Activated CD8-positive, alpha-beta T cell treated with anti-CD3 and anti-CD28 coated beads, Interleukin-2, amount 10 ng/mL, durations not matched to agents 7 days and 5 days (primary cell): ENCODE results near the gene GORASP1. TPM values are rescaled to one million over a fixed set of nuclear protein-coding genes. Genes with fewer than 3 reads are reported as not detected.

Source experiments
- ATAC-seq: fragments of 150-1000 bp; cut with Tn5 transposase; one replicate; pipeline ENCODE4 v1.10.0; 2021; ENCODE audit warnings: moderate library complexity
- CTCF ChIA-PET: fragments of 350-600 bp; sonication (Branson Sonifier 250); formaldehyde crosslinking; loops from one replicate; lab custom pipeline; 2021; ENCODE audit warnings: antibody characterized with exemption; lab: Charles Lee
- POLR2A ChIA-PET: fragments of 350-600 bp; sonication (Branson Sonifier 250); formaldehyde crosslinking; loops from one replicate; lab custom pipeline; 2021; ENCODE audit warnings: antibody characterized with exemption; lab: Charles Lee
- DNase-seq: peaks from one replicate; pipeline ENCODE4 v3.0.0-alpha.2; 2020
- H3K27ac Mint-ChIP-seq: one replicate; pipeline ENCODE4 v1.8.0; 2021; ENCODE audit warnings: mild to moderate bottlenecking, mixed read lengths
- H3K27me3 Mint-ChIP-seq: one replicate; pipeline ENCODE4 v1.8.0; 2021; ENCODE audit warnings: low read depth, mixed read lengths
- H3K36me3 Mint-ChIP-seq: one replicate; pipeline ENCODE4 v1.8.0; 2021; ENCODE audit warnings: low read depth, mixed read lengths
- H3K4me1 Mint-ChIP-seq: one replicate; pipeline ENCODE4 v1.8.0; 2021; ENCODE audit warnings: low read depth, mixed read lengths
- H3K4me3 Mint-ChIP-seq: one replicate; pipeline ENCODE4 v1.8.0; 2021; ENCODE audit warnings: mild to moderate bottlenecking, mixed read lengths
- H3K9me3 Mint-ChIP-seq: one replicate; pipeline ENCODE4 v1.8.0; 2022; ENCODE audit warnings: mixed read lengths; ENCODE audit not compliant: insufficient read depth
- total RNA-seq, 2 experiments: library from RNA; stranded (reverse); gene quantifications; one replicate each; pipeline ENCODE4 v1.2.3, GENCODE V29; 2021

GORASP1 gene
- total RNA-seq, 2 experiments from 2014 or later, result 10.8 to 11.0 TPM

- POLR2A ChIA-PET, result interaction anchor here (0.6 to 2.2 kb wide), 13 partner anchors 8 to 115 kb away, joined by 3 to 6 read pairs (median 3); partner anchors contain the start of genes GORASP1, TTC21A and WDR48
- peak overlapping the region; percentile 99 for H3K27ac Mint-ChIP-seq
- H3K36me3 Mint-ChIP-seq, result peaks cover 51% of the 10 kb centered on the region
- H3K4me3 Mint-ChIP-seq, result peak overlapping the region; percentile 79
- ATAC-seq (peak; percentile 7), DNase-seq (peak; percentile 76)
- peaks cover 78% of the 10 kb centered on the region for H3K4me1 Mint-ChIP-seq
- H3K27me3 Mint-ChIP-seq, result no peaks in the 10 kb centered on the region
- CTCF ChIA-PET, result interaction anchor here (0.7 to 3.0 kb wide), 7 partner anchors 10 to 141 kb away, joined by 3 to 11 read pairs (median 4); partner anchors contain the start of genes GORASP1 and TTC21A
- no peaks in the 10 kb centered on the region for H3K9me3 Mint-ChIP-seq
These were observed 40.4 kb upstream of the GORASP1 start for GRCh38 chr3:39147711-39148434.

- H3K36me3 Mint-ChIP-seq, result peaks cover 52% of the 10 kb centered on the region
- ATAC-seq, result peak; percentile 48
- POLR2A ChIA-PET, result interaction anchor here (0.6 to 2.2 kb wide), 13 partner anchors 8 to 116 kb away, joined by 3 to 6 read pairs (median 3); partner anchors contain the start of genes GORASP1 and TTC21A
These were observed 39.5 kb upstream of the GORASP1 start for GRCh38 chr3:39146611-39147591.

GRCh38 chr3:39146083-39146501 lies 38.7 kb upstream of the GORASP1 start:
- no peak overlapping the region for H3K4me3 Mint-ChIP-seq

More at GRCh38 chr3:39146611-39147591, 39.5 kb upstream of the GORASP1 start:
- DNase-seq, result peak; percentile 77
- CTCF ChIA-PET, result interaction anchor here (0.7 to 2.4 kb wide), 7 partner anchors 11 to 145 kb away, joined by 3 to 11 read pairs (median 5); partner anchors contain the start of genes GORASP1 and TTC21A
- H3K27me3 Mint-ChIP-seq, result no peaks in the 10 kb centered on the region
- no peaks in the 10 kb centered on the region for H3K9me3 Mint-ChIP-seq
- H3K4me3 Mint-ChIP-seq, result peak overlapping the region; percentile 79
- H3K27ac Mint-ChIP-seq, result peak overlapping the region; percentile 99
- H3K4me1 Mint-ChIP-seq, result peaks cover 74% of the 10 kb centered on the region

GRCh38 chr3:39144748-39145380 lies 37.4 kb upstream of the GORASP1 start:
- Mint-ChIP-seq H3K9me3 (no peaks in the 10 kb centered on the region), H3K27ac (peak overlapping the region; percentile 29)

More at GRCh38 chr3:39146083-39146501, 38.7 kb upstream of the GORASP1 start:
- Mint-ChIP-seq H3K27me3 (no peaks in the 10 kb centered on the region), H3K36me3 (peaks cover 57% of the 10 kb centered on the region), H3K9me3 (no peaks in the 10 kb centered on the region), H3K4me1 (peaks cover 69% of the 10 kb centered on the region), H3K27ac (peak overlapping the region; percentile 99)
- POLR2A ChIA-PET, result interaction anchor here (0.7 to 2.2 kb wide), 2 partner anchors 32 to 36 kb away, joined by 3 to 6 read pairs; no protein-coding TSS in a partner anchor
- CTCF ChIA-PET, result interaction anchor here (0.7 to 2.4 kb wide), 4 partner anchors 18 to 146 kb away, joined by 3 to 11 read pairs (median 6); no protein-coding TSS in a partner anchor
- DNase-seq (no peak), ATAC-seq (no peak)

GRCh38 chr3:39144095-39144747 lies 36.8 kb upstream of the GORASP1 start:
- no peaks in the 10 kb centered on the region for H3K9me3 Mint-ChIP-seq
- H3K27me3 Mint-ChIP-seq, result no peaks in the 10 kb centered on the region
- H3K4me3 Mint-ChIP-seq, result no peak overlapping the region
- DNase-seq, result no peak
- CTCF ChIA-PET, result interaction anchor here (1.1 kb wide), 1 partner anchor 36 kb away, joined by 3 read pairs; the partner anchor contains the start of genes GORASP1 and TTC21A
- peaks cover 50% of the 10 kb centered on the region for H3K4me1 Mint-ChIP-seq
- peak overlapping the region; percentile 29 for H3K27ac Mint-ChIP-seq
- POLR2A ChIA-PET, result interaction anchor here (1.0 kb wide), 1 partner anchor 16 kb away, joined by 3 read pairs; no protein-coding TSS in a partner anchor
- ATAC-seq, result no peak
- H3K36me3 Mint-ChIP-seq, result peaks cover 63% of the 10 kb centered on the region

More at GRCh38 chr3:39144748-39145380, 37.4 kb upstream of the GORASP1 start:
- Mint-ChIP-seq H3K36me3 (peaks cover 62% of the 10 kb centered on the region), H3K4me1 (peaks cover 56% of the 10 kb centered on the region), H3K4me3 (no peak overlapping the region), H3K27me3 (no peaks in the 10 kb centered on the region)
- DNase-seq (no peak), ATAC-seq (no peak)
- ChIA-PET POLR2A (no interaction called here), CTCF (interaction anchor here (1.8 kb wide), 1 partner anchor 147 kb away, joined by 7 read pairs; no protein-coding TSS in a partner anchor)

- Mint-ChIP-seq H3K36me3 (peaks cover 61% of the 10 kb centered on the region), H3K9me3 (no peaks in the 10 kb centered on the region), H3K4me3 (no peak overlapping the region), H3K27me3 (no peaks in the 10 kb centered on the region), H3K4me1 (peaks cover 40% of the 10 kb centered on the region), H3K27ac (no peak overlapping the region)
- ChIA-PET POLR2A (interaction anchor here (1.0 kb wide), 1 partner anchor 15 kb away, joined by 3 read pairs; no protein-coding TSS in a partner anchor), CTCF (interaction anchor here (0.8 to 1.5 kb wide), 3 partner anchors 16 to 145 kb away, joined by 3 read pairs; partner anchors contain the start of genes GORASP1 and TTC21A)
- ATAC-seq, result no peak
- no peak for DNase-seq
These were observed 35.8 kb upstream of the GORASP1 start for GRCh38 chr3:39143051-39143885.

GRCh38 chr3:39142067-39142466 lies 34.6 kb upstream of the GORASP1 start:
- DNase-seq, result no peak
- CTCF ChIA-PET, result interaction anchor here (1.5 kb wide), 1 partner anchor 15 kb away, joined by 3 read pairs; no protein-coding TSS in a partner anchor
- H3K27ac Mint-ChIP-seq, result no peak overlapping the region

GRCh38 chr3:39141171-39141995 lies 34.0 kb upstream of the GORASP1 start:
- Mint-ChIP-seq H3K36me3 (peaks cover 47% of the 10 kb centered on the region), H3K27me3 (no peaks in the 10 kb centered on the region), H3K9me3 (no peaks in the 10 kb centered on the region), H3K4me1 (peaks cover 21% of the 10 kb centered on the region), H3K27ac (no peak overlapping the region), H3K4me3 (no peak overlapping the region)
- DNase-seq, result no peak
- ATAC-seq, result peak; percentile 10
- POLR2A ChIA-PET, result interaction anchor here (0.9 to 1.2 kb wide), 2 partner anchors 8 to 206 kb away, joined by 4 to 5 read pairs; no protein-coding TSS in a partner anchor
- CTCF ChIA-PET, result interaction anchor here (0.7 to 1.1 kb wide), 2 partner anchors 8 to 14 kb away, joined by 3 read pairs; no protein-coding TSS in a partner anchor

More at GRCh38 chr3:39142067-39142466, 34.6 kb upstream of the GORASP1 start:
- no peak overlapping the region for H3K4me3 Mint-ChIP-seq
- H3K27me3 Mint-ChIP-seq, result no peaks in the 10 kb centered on the region
- peaks cover 28% of the 10 kb centered on the region for H3K4me1 Mint-ChIP-seq
- peaks cover 53% of the 10 kb centered on the region for H3K36me3 Mint-ChIP-seq
- ATAC-seq, result no peak
- POLR2A ChIA-PET, result interaction anchor here (1.2 kb wide), 1 partner anchor 206 kb away, joined by 5 read pairs; no protein-coding TSS in a partner anchor
- no peaks in the 10 kb centered on the region for H3K9me3 Mint-ChIP-seq
